GM18870 (cell line): Measurements from ENCODE around the gene ARHGDIA.
"Not testable (repeated sequence)": the region's sequence is repeated elsewhere in the genome, so short reads cannot be mapped to it uniquely, and the experiment has no call there.

ENCODE experiments used
- ATAC-seq: cut with Tn5 transposase; IDR thresholded peaks from one replicate; pipeline ENCODE4 v1.9.1; 2021; ENCODE audit warnings: moderate library complexity; ENCODE audit not compliant: unreplicated experiment

The ARHGDIA gene

GRCh38 chr17:81844887-81845286 is 26.2 kb downstream of the ARHGDIA start:
- no peak for ATAC-seq

- no peak for ATAC-seq
Observed at GRCh38 chr17:81844327-81844851, 26.7 kb downstream of the ARHGDIA start.

DNA sequence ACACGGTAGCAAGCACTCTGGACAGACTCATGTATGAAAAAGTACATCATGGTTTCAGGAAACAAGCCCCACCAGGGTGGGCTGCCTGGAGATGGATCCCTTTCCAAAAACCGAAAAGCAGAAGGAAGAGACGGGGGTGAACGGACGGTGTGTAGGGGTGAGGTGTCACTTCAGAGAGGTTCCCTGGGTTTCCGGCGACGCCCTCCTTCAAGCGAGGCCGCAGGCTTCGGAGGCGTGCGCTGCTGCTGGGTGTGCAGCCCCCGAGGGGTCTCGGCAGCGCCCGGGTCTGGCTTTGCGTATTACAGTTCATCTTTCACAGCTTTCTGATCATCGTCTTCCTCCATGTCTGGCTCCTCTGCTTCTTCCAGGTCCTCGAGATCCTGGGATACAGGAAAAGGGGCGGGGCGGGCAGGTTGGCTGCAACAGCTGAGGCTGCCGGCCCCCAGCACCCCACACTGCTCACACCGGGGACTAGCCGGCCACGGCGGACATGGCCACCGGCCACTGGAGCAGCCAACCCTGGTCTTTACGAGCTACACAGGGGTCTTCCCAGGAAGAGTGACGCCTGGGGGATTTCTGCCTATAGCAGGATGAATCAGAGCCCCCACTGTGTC is 27.3 kb downstream of the ARHGDIA start:
- no peak for ATAC-seq

- ATAC-seq: no peak
Observed at GRCh38 chr17:81842725-81843504, 28.2 kb downstream of the ARHGDIA start.

DNA sequence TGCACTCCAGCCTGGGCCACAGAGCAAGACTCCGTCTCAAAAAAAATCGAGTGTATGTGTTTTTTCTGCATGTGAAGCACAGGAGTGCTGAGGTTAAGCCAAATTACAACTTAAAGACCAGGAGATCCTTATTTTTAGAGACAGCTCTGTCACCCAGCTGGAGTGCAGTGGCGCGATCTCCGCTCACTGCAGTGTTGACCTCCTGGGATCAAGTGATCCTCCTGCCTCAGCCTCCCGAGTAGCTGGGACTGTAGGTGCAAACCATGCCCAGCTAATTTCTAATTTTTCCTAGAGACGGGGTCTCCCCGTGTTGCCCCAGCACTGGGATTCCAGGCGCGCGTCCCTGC is 28.8 kb downstream of the ARHGDIA start:
- no peak for ATAC-seq

- no peak for ATAC-seq
Observed at GRCh38 chr17:81841866-81842265, 29.3 kb downstream of the ARHGDIA start.

GRCh38 chr17:81840826-81841778 is 30.0 kb downstream of the ARHGDIA start:
- ATAC-seq: no peak

- not testable (repeated sequence) for ATAC-seq
Observed at GRCh38 chr17:81840059-81840458, 31.1 kb downstream of the ARHGDIA start.

DNA sequence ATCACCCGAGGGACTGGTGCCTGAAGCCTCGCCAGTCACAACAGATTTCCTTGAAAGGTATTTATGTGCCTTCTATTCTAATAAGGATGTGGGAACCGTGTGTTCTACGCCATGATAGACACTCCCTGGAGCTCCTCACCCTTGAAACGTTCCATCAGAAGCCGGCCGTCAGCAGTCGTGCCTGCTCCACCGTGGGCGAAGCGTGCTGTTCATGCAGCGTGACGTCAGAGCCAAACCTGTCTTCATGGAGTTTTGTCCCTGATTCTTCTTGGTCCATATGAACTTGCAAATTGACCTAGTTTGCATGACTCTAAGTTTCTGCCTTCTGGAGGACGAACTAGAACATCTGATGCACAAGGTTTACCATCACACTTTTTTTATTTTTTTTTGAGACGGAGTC is 31.8 kb downstream of the ARHGDIA start:
- ATAC-seq: no peak

- no peak for ATAC-seq
Observed at GRCh38 chr17:81838753-81839255, 32.3 kb downstream of the ARHGDIA start.

DNA sequence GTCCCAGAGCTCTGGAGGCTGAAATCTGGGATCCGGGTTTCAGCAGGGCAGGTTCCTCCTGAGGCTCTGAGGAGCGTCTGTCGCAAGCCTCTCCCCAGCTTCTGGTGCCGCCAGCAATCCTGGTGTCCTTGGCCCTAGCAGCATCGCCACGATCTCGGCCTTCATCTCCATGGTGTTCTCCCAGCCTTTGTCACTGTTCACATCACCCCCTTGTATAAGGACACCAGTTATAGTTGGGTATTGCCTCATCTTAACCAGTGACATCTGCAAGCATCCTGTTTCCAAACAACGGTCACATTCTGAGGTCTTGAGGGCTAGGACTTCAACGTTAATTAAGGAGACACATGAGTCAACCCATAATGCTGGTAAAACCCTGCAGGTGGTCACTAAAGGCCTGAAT is 33.5 kb downstream of the ARHGDIA start:
- ATAC-seq: no peak

DNA sequence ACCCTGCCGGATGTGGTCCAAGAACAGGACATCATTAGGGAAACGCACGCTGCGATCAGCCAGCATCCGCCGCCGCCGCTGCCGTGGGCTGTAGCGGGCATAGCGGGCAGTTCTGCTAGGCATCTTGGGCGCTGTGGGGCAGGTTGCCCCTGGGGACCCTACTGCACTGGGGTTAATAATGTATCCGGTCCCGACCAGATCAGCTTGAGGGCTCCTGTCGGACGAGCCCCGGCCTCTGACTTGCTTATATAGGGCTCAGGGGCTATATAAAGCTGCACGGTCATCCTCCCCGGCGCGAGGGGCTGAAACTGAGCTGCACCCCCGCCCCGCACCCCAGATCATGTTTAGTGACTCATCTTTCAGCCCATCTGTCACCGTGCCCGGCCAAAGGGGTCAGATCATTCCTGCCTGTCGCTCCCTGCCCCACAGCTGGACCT is 36.3 kb downstream of the ARHGDIA start, which contains the start of gene PPP1R27:
Gene PPP1R27, minus strand, starts transcription at position 220 of the 437 bp plus-strand sequence. Its CDS starts 97 bp downstream, at position 123.
- no peak for ATAC-seq

- no peak for ATAC-seq
Observed at GRCh38 chr17:81833921-81834830, 37.0 kb downstream of the ARHGDIA start.

GRCh38 chr17:81833160-81833920 is 37.8 kb downstream of the ARHGDIA start, which contains the start of gene MCRIP1:
Gene MCRIP1 (minus strand): TSS chr17:81833291. CDS start chr17:81824506, 8,785 bp downstream.
- no peak for ATAC-seq

- ATAC-seq: no peak
Observed at GRCh38 chr17:81832608-81833159, 38.5 kb downstream of the ARHGDIA start.

GRCh38 chr17:81831957-81832607 is 39.1 kb downstream of the ARHGDIA start:
- ATAC-seq: no peak

DNA sequence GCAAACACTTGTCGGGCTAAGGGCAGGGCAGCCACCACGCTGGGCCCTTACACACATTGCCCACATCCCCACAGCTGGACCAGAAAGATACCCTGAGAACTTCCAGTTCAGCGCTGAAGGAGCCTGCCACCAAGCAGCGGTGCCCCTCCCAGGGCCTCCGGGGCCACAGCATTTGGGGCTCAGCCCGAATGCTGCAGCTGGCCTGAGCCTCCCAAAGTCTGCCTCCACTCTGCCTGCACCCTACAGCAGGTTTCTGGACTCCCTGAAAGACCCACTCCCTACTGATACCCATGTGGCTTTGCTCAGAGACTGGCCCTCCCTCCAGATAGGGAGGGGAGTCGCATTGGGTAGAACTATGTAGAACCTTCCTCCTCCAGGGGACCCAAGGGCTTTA is 39.6 kb downstream of the ARHGDIA start:
- ATAC-seq: no peak

- ATAC-seq: no peak
Observed at GRCh38 chr17:81829858-81830257, 41.3 kb downstream of the ARHGDIA start.
